IMR-90 (cell line): Measurements from ENCODE around the gene ARHGEF12. TPM values are rescaled to one million over a fixed set of nuclear protein-coding genes. Genes with fewer than 3 reads are reported as not detected.

Source experiments
- ATAC-seq: fragments of 200-7000 bp; cut with Tn5 transposase; 2 replicates; pipeline ENCODE4 v1.9.1; 2020; ENCODE audit warnings: low read depth, mild to moderate bottlenecking, moderate library complexity
- BruUV-seq: library from RNA; stranded (reverse); fragments of 400-500 nt; replicated peaks from 2 replicates; lab custom pipeline; 2021; lab: Mats Ljungman, UMichigan
- CTCF ChIA-PET: fragments of 300-600 bp; formaldehyde crosslinking; extraction: SDS; loops from one replicate; lab custom pipeline; 2021; ENCODE audit warnings: antibody characterized with exemption; lab: Yijun Ruan, JAX
- POLR2A ChIA-PET: fragments of 300-600 bp; sonication (Branson Sonifier 250); formaldehyde crosslinking; loops from one replicate; lab custom pipeline; 2022; ENCODE audit warnings: antibody characterized with exemption; ENCODE audit not compliant: unreplicated experiment; lab: Charles Lee
- DNase-seq: peaks from one replicate; pipeline ENCODE4 v3.0.0; 2013
- H2AFZ ChIP-seq: replicated peaks from 2 replicates; pipeline ENCODE3; 2013; ENCODE audit warnings: low read length, mild to moderate bottlenecking; ENCODE audit not compliant: poor library complexity
- H2AK5ac ChIP-seq: 2 replicates; pipeline ENCODE4 v1.6.1; 2013; ENCODE audit warnings: low read depth, low read length, inconsistent platforms
- H2AK9ac ChIP-seq: replicated peaks from 2 replicates; pipeline ENCODE3; 2013; ENCODE audit warnings: mild to moderate bottlenecking, low read depth, low read length, moderate library complexity; ENCODE audit not compliant: poor library complexity
- H2BK120ac ChIP-seq: 2 replicates; pipeline ENCODE4 v1.6.1; 2013; ENCODE audit warnings: low read depth, low read length, inconsistent platforms
- H2BK15ac ChIP-seq: 3 replicates; pipeline ENCODE4 v1.6.1; 2013; ENCODE audit warnings: low read depth, low read length, inconsistent platforms
- H2BK20ac ChIP-seq: 2 replicates; pipeline ENCODE4 v1.6.1; 2013; ENCODE audit warnings: low read depth, mild to moderate bottlenecking, inconsistent platforms, low read length, moderate library complexity
- H2BK5ac ChIP-seq: 2 replicates; pipeline ENCODE4 v1.6.1; 2013; ENCODE audit warnings: mild to moderate bottlenecking, low read depth, low read length, inconsistent platforms; ENCODE audit not compliant: poor library complexity, severe bottlenecking
- H3K14ac ChIP-seq: replicated peaks from 2 replicates; pipeline ENCODE4 v1.6.1; 2013; ENCODE audit warnings: low read depth, low read length, inconsistent platforms
- H3K18ac ChIP-seq: 2 replicates; pipeline ENCODE4 v1.6.1; 2013; ENCODE audit warnings: low read depth, low read length, control low read depth
- H3K23ac ChIP-seq: 2 replicates; pipeline ENCODE4 v1.6.1; 2013; ENCODE audit warnings: low read depth, low read length, inconsistent platforms
- H3K27ac ChIP-seq: 2 replicates; pipeline ENCODE4 v1.5.1; 2013; ENCODE audit warnings: mild to moderate bottlenecking, control low read depth, low read length; ENCODE audit not compliant: insufficient read depth
- H3K27me3 ChIP-seq: 2 replicates; pipeline ENCODE4 v1.6.1; 2013; ENCODE audit warnings: low read length; ENCODE audit not compliant: control insufficient read depth, insufficient read depth
- H3K36me3 ChIP-seq: 2 replicates; pipeline ENCODE4 v1.6.1; 2013; ENCODE audit warnings: low read length, mixed read lengths; ENCODE audit not compliant: control insufficient read depth, insufficient read depth
- H3K4ac ChIP-seq: 2 replicates; pipeline ENCODE4 v1.6.1; 2013; ENCODE audit warnings: low read depth, low read length, inconsistent platforms
- H3K4me1 ChIP-seq: 2 replicates; pipeline ENCODE4 v1.6.1; 2013; ENCODE audit warnings: low read length, mixed read lengths; ENCODE audit not compliant: control insufficient read depth, insufficient read depth
- H3K4me2 ChIP-seq: 2 replicates; pipeline ENCODE4 v1.6.1; 2013; ENCODE audit warnings: low read depth, mild to moderate bottlenecking, control low read depth, low read length, moderate library complexity
- H3K4me3 ChIP-seq: 2 replicates; pipeline ENCODE4 v1.5.1; 2013; ENCODE audit warnings: low read depth, mild to moderate bottlenecking, control low read depth, low read length, moderate library complexity; ENCODE audit not compliant: insufficient read depth
- H3K56ac ChIP-seq: 2 replicates; pipeline ENCODE4 v1.6.1; 2013; ENCODE audit warnings: low read length, inconsistent platforms; ENCODE audit not compliant: insufficient read depth; ENCODE audit errors: extremely low read depth
- H3K79me1 ChIP-seq, 2 experiments: 2 replicates each; pipeline ENCODE4 v1.6.1; 2013; ENCODE audit warnings: low read length in 2 of 2, inconsistent platforms in 1 of 2, low read depth in 1 of 2
- H3K9ac ChIP-seq: 2 replicates; pipeline ENCODE4 v1.6.1; 2013; ENCODE audit warnings: low read depth, low read length, control low read depth
- H3K9me1 ChIP-seq: 2 replicates; pipeline ENCODE4 v1.6.1; 2013; ENCODE audit warnings: low read length, inconsistent platforms; ENCODE audit not compliant: insufficient read depth
- H3K9me3 ChIP-seq: 2 replicates; pipeline ENCODE4 v1.6.1; 2013; ENCODE audit warnings: low read length; ENCODE audit not compliant: control insufficient read depth, insufficient read depth
- H4K20me1 ChIP-seq: 2 replicates; pipeline ENCODE4 v1.6.1; 2013; ENCODE audit warnings: low read length, inconsistent platforms; ENCODE audit not compliant: insufficient read depth
- H4K5ac ChIP-seq: 2 replicates; pipeline ENCODE4 v1.6.1; 2013; ENCODE audit warnings: mild to moderate bottlenecking, low read depth, low read length, control low read depth
- H4K8ac ChIP-seq, 2 experiments: 2 replicates each; pipeline ENCODE4 v1.6.1; 2013; ENCODE audit warnings: low read depth in 2 of 2, low read length in 2 of 2, control low read depth in 1 of 2, inconsistent platforms in 1 of 2
- H4K91ac ChIP-seq: 2 replicates; pipeline ENCODE4 v1.6.1; 2013; ENCODE audit warnings: low read depth, low read length, inconsistent platforms; ENCODE audit not compliant: insufficient read depth
- BHLHE40 ChIP-seq: fragments of 150-350 bp; IDR thresholded peaks from 2 replicates; pipeline ENCODE4 v1.6.1; 2016; ENCODE audit warnings: mild to moderate bottlenecking, low read depth, low read length
- CEBPB ChIP-seq: IDR thresholded peaks from 2 replicates; pipeline ENCODE4 v1.6.1; 2012; ENCODE audit warnings: low read depth, low read length, improper control_type of control experiment
- CHD1 ChIP-seq: IDR thresholded peaks from 2 replicates; pipeline ENCODE4 v1.6.1; 2012; ENCODE audit warnings: low read depth, low read length, improper control_type of control experiment
- ELK1 ChIP-seq: fragments of 150-350 bp; IDR thresholded peaks from 2 replicates; pipeline ENCODE4 v1.6.1; 2016; ENCODE audit warnings: low read depth, mild to moderate bottlenecking, low read length, moderate library complexity, borderline replicate concordance
- FOS ChIP-seq: fragments of 150-350 bp; IDR thresholded peaks from 2 replicates; pipeline ENCODE4 v1.6.1; 2016; ENCODE audit warnings: low read depth, low read length
- MAFK ChIP-seq: IDR thresholded peaks from 2 replicates; pipeline ENCODE4 v1.6.1; 2012; ENCODE audit warnings: low read depth, low read length, improper control_type of control experiment
- MAZ ChIP-seq: IDR thresholded peaks from 2 replicates; pipeline ENCODE4 v1.6.1; 2012; ENCODE audit warnings: low read depth, mild to moderate bottlenecking, low read length, improper control_type of control experiment, moderate library complexity, borderline replicate concordance
- MXI1 ChIP-seq: IDR thresholded peaks from 2 replicates; pipeline ENCODE4 v1.6.1; 2012; ENCODE audit warnings: low read depth, mild to moderate bottlenecking, low read length, moderate library complexity, borderline replicate concordance
- NFE2L2 ChIP-seq: fragments of 150-350 bp; IDR thresholded peaks from 2 replicates; pipeline ENCODE4 v1.6.1; 2016; ENCODE audit warnings: low read depth, mild to moderate bottlenecking, low read length
- POLR2A ChIP-seq: IDR thresholded peaks from 2 replicates; pipeline ENCODE4 v1.6.1; 2012; ENCODE audit warnings: mild to moderate bottlenecking, low read depth, low read length
- RAD21 ChIP-seq: IDR thresholded peaks from 2 replicates; pipeline ENCODE4 v1.6.1; 2012; ENCODE audit warnings: low read length, improper control_type of control experiment
- RCOR1 ChIP-seq: IDR thresholded peaks from 2 replicates; pipeline ENCODE4 v1.6.1; 2012; ENCODE audit warnings: mild to moderate bottlenecking, low read length, improper control_type of control experiment; ENCODE audit not compliant: insufficient replicate concordance
- RFX5 ChIP-seq: IDR thresholded peaks from 2 replicates; pipeline ENCODE4 v1.8.0; 2012; ENCODE audit warnings: low read depth, mild to moderate bottlenecking, low read length, moderate library complexity
- SMC3 ChIP-seq: fragments of 150-350 bp; IDR thresholded peaks from 2 replicates; pipeline ENCODE4 v1.6.1; 2016; ENCODE audit warnings: low read depth, mild to moderate bottlenecking, antibody characterized with exemption, low read length, moderate library complexity
- WGBS, 2 experiments: methylation state at CpG; one replicate each; pipeline versions ENCODE4 v1.1.5 to v1.1.7; 2013; ENCODE audit warnings: missing lambda C conversion rate in 2 of 2; ENCODE audit not compliant: insufficient read length in 1 of 2; ENCODE audit errors: extremely low coverage in 2 of 2; 5-methylcytosine and 5-hydroxymethylcytosine counted together
- dilution Hi-C: fragments of 300-500 bp; cut with HindIII; formaldehyde crosslinking; loops from one replicate; pipeline ENCODE4 v1.14.3; 2018; ENCODE audit warnings: low sequenced_read_pairs; ENCODE audit not compliant: unreplicated experiment
- in situ Hi-C: fragments of 300-500 bp; cut with MboI; formaldehyde crosslinking; loops from 3 replicates; pipeline ENCODE4 v1.14.3; 2019; ENCODE audit warnings: low sequenced_read_pairs, inconsistent platforms, mixed read lengths
- intact Hi-C: fragments of 100-400 bp; cut with micrococcal nuclease; formaldehyde crosslinking; loops from 2 replicates; pipeline ENCODE4 v1.10.0; 2022
- polyA plus RNA-seq, 3 experiments: library from polyadenylated mRNA; depleted of rRNA; stranded (reverse); fragments of >200 nt; gene quantifications; 2 replicates each; pipeline ENCODE4 v1.2.3, GENCODE V29; 2012; ENCODE audit warnings: low replicate concordance in 1 of 3
- total RNA-seq: library from RNA; depleted of rRNA; stranded (reverse); fragments of >200 nt; gene quantifications from 2 replicates; pipeline ENCODE4 v1.2.3, GENCODE V29; 2012
- TF ChIP-seq, protein P1 (sequence below): fragments of 150-350 bp; IDR thresholded peaks from 2 replicates; pipeline ENCODE4 v1.6.1; 2017; ENCODE audit warnings: mild to moderate bottlenecking, antibody characterized with exemption, low read length, low read depth

The ARHGEF12 gene
- total and polyA plus RNA-seq, 2 of the 4 experiments (the other 2 are of a cell fraction), result 25.5 to 115 TPM

- H3K9ac ChIP-seq, result no peak overlapping the region
- H3K56ac ChIP-seq, result no peak overlapping the region
- ChIA-PET CTCF (interaction anchor here (0.6 kb wide), 1 partner anchor 657 kb away, joined by 3 read pairs; no protein-coding TSS in a partner anchor), POLR2A (interaction anchor here (0.6 to 0.7 kb wide), 3 partner anchors 9 to 1757 kb away, joined by 3 to 11 read pairs (median 4); no protein-coding TSS in a partner anchor)
- no peak overlapping the region for H3K4me2 ChIP-seq
- peak overlapping the region in 1 of 2 experiments; percentile 8; a peak in 1 of 4 replicates for H4K8ac ChIP-seq
- peaks cover 18% of the 10 kb centered on the region for H4K20me1 ChIP-seq
- H2BK20ac ChIP-seq, result no peak overlapping the region; the same call in 1 of the 2 replicates
- H2AK5ac ChIP-seq, result peak overlapping the region; percentile 63; the same call in 1 of the 2 replicates
- peaks cover 7% of the 10 kb centered on the region for H3K36me3 ChIP-seq
- in situ Hi-C loops (loop anchor here (25.0 kb wide), 1 partner anchor 104 kb away; no protein-coding TSS in a partner anchor), dilution Hi-C loops (no loop called here), intact Hi-C loops (loop anchor here (5.0 to 10.0 kb wide), 5 partner anchors 169 to 1262 kb away; no protein-coding TSS in a partner anchor)
- H2BK5ac ChIP-seq, result peak overlapping the region; percentile 36
- peak overlapping the region; percentile 58 for H2BK120ac ChIP-seq
- H3K23ac ChIP-seq, result no peak overlapping the region
- H2AK9ac ChIP-seq, result no peak overlapping the region
- peak overlapping the region; percentile 37; the same call in 1 of the 2 replicates for H3K4ac ChIP-seq
- no peak overlapping the region for H4K5ac ChIP-seq
- no peaks in the 10 kb centered on the region for H3K9me3 ChIP-seq
- H3K9me1 ChIP-seq, result peaks cover 15% of the 10 kb centered on the region; the same call in 1 of the 2 replicates
- no peak overlapping the region for H3K18ac ChIP-seq
- peak overlapping the region; percentile 18; the same call in 1 of the 3 replicates for H2BK15ac ChIP-seq
- no peak overlapping the region for H4K91ac ChIP-seq
- no peak for ATAC-seq
- H3K79me1 ChIP-seq, result peaks cover 19 to 44% of the 10 kb centered on the region in 2 experiments
- no peak for DNase-seq
- WGBS, 2 experiments, result no CpG with 5 or more reads among the region's 5 CpGs
- H3K27ac ChIP-seq, result no peak overlapping the region
- H3K14ac ChIP-seq, result no peak overlapping the region
- peaks cover 13% of the 10 kb centered on the region for H3K4me1 ChIP-seq
- BruUV-seq, result no TSS peak
- TF ChIP-seq, protein P1, sequence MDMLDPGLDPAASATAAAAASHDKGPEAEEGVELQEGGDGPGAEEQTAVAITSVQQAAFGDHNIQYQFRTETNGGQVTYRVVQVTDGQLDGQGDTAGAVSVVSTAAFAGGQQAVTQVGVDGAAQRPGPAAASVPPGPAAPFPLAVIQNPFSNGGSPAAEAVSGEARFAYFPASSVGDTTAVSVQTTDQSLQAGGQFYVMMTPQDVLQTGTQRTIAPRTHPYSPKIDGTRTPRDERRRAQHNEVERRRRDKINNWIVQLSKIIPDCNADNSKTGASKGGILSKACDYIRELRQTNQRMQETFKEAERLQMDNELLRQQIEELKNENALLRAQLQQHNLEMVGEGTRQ, result no peak
- TF ChIP-seq FOS, result no peak
- TF ChIP-seq NFE2L2, result peak; percentile 95
- TF ChIP-seq RFX5, result no peak
- TF ChIP-seq POLR2A, result no peak
- TF ChIP-seq SMC3, result no peak
- TF ChIP-seq RAD21, result no peak
- no peak for TF ChIP-seq RCOR1
- TF ChIP-seq CHD1, result no peak
- TF ChIP-seq CEBPB, result no peak
- no peak for TF ChIP-seq ELK1
- TF ChIP-seq MXI1, result no peak
- TF ChIP-seq MAZ, result no peak
- peak; percentile 76 for TF ChIP-seq MAFK
- no peak for TF ChIP-seq BHLHE40
- H3K27me3 ChIP-seq, result no peaks in the 10 kb centered on the region
- H2AFZ ChIP-seq, result no peak overlapping the region
- H3K4me3 ChIP-seq, result no peak overlapping the region
Measured at GRCh38 chr11:120332822-120333716, 3.1 kb upstream of the ARHGEF12 start.
